ENCODE data around the gene CIZ1.
A peak's percentile ranks its signal among the peaks of the same experiment; 100 is the strongest.

Gene CIZ1

GRCh38 chr9:128193469-128194096 is 2.2 kb upstream of the CIZ1 start:
- peaks cover 22% of the 10 kb centered on the region for H3K4me1 ChIP-seq (ENCODE audit: insufficient read depth, low read length, poor library complexity, severe bottlenecking)
- H4K20me1 ChIP-seq (ENCODE audit: insufficient read depth, low read length, poor library complexity, severe bottlenecking) = no peaks in the 10 kb centered on the region
- no peaks in the 10 kb centered on the region for H3F3A ChIP-seq (ENCODE audit: low read depth)
- no peaks in the 10 kb centered on the region for H3K9me2 ChIP-seq (replicated peaks; ENCODE audit: low read depth, low read length)
- no peak overlapping the region for H3K9ac ChIP-seq (ENCODE audit: low read depth, low read length, poor library complexity, severe bottlenecking)
- no peak overlapping the region for H2AFZ ChIP-seq (ENCODE audit: low read length)
- H3K4me3 ChIP-seq (ENCODE audit: low read length, poor library complexity, severe bottlenecking) = no peak overlapping the region
- no peaks in the 10 kb centered on the region for H3K27me3 ChIP-seq (ENCODE audit: insufficient read depth, low read length, poor library complexity, severe bottlenecking)
- H3K36me3 ChIP-seq (ENCODE audit: insufficient read depth, low read length) = no peaks in the 10 kb centered on the region
- TF ChIP-seq EZH2phosphoT487 (IDR thresholded peaks at IDR 0.05; ENCODE audit: borderline replicate concordance) = no peak
- TF ChIP-seq, protein P1, sequence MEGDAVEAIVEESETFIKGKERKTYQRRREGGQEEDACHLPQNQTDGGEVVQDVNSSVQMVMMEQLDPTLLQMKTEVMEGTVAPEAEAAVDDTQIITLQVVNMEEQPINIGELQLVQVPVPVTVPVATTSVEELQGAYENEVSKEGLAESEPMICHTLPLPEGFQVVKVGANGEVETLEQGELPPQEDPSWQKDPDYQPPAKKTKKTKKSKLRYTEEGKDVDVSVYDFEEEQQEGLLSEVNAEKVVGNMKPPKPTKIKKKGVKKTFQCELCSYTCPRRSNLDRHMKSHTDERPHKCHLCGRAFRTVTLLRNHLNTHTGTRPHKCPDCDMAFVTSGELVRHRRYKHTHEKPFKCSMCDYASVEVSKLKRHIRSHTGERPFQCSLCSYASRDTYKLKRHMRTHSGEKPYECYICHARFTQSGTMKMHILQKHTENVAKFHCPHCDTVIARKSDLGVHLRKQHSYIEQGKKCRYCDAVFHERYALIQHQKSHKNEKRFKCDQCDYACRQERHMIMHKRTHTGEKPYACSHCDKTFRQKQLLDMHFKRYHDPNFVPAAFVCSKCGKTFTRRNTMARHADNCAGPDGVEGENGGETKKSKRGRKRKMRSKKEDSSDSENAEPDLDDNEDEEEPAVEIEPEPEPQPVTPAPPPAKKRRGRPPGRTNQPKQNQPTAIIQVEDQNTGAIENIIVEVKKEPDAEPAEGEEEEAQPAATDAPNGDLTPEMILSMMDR (conservative IDR thresholded peaks at IDR 0.05; ENCODE audit: low read length) = no peak
- peaks cover 25% of the 10 kb centered on the region for H3K79me2 ChIP-seq (ENCODE audit: insufficient read depth, low read length)
- H3K4me2 ChIP-seq (ENCODE audit: low read depth, low read length, poor library complexity, severe bottlenecking) = no peak overlapping the region
- no peaks in the 10 kb centered on the region for H3K9me3 ChIP-seq (ENCODE audit: insufficient read depth, low read depth, low read length)

- Histone ChIP-seq H4K20me1 (ENCODE audit: insufficient read depth, low read length, poor library complexity, severe bottlenecking) (no peaks in the 10 kb centered on the region), H3K9me3 (ENCODE audit: insufficient read depth, low read depth, low read length) (no peaks in the 10 kb centered on the region), H3K79me2 (ENCODE audit: insufficient read depth, low read length) (peaks cover 25% of the 10 kb centered on the region), H3K27me3 (ENCODE audit: insufficient read depth, low read length, poor library complexity, severe bottlenecking) (no peaks in the 10 kb centered on the region), H3K36me3 (ENCODE audit: insufficient read depth, low read length) (no peaks in the 10 kb centered on the region), H2AFZ (ENCODE audit: low read length) (no peak overlapping the region), H3K4me3 (ENCODE audit: low read length, poor library complexity, severe bottlenecking) (no peak overlapping the region), H3K9ac (ENCODE audit: low read depth, low read length, poor library complexity, severe bottlenecking) (no peak overlapping the region), H3K9me2 (replicated peaks; ENCODE audit: low read depth, low read length) (no peaks in the 10 kb centered on the region), H3F3A (ENCODE audit: low read depth) (no peaks in the 10 kb centered on the region), H3K4me2 (ENCODE audit: low read depth, low read length, poor library complexity, severe bottlenecking) (no peak overlapping the region), H3K4me1 (ENCODE audit: insufficient read depth, low read length, poor library complexity, severe bottlenecking) (peaks cover 27% of the 10 kb centered on the region)
- TF ChIP-seq, protein P1 (conservative IDR thresholded peaks at IDR 0.05; ENCODE audit: low read length) = no peak
- TF ChIP-seq EZH2phosphoT487 (IDR thresholded peaks at IDR 0.05; ENCODE audit: borderline replicate concordance) = no peak
These were observed 1.4 kb upstream of the CIZ1 start for GRCh38 chr9:128192601-128193371.

DNA sequence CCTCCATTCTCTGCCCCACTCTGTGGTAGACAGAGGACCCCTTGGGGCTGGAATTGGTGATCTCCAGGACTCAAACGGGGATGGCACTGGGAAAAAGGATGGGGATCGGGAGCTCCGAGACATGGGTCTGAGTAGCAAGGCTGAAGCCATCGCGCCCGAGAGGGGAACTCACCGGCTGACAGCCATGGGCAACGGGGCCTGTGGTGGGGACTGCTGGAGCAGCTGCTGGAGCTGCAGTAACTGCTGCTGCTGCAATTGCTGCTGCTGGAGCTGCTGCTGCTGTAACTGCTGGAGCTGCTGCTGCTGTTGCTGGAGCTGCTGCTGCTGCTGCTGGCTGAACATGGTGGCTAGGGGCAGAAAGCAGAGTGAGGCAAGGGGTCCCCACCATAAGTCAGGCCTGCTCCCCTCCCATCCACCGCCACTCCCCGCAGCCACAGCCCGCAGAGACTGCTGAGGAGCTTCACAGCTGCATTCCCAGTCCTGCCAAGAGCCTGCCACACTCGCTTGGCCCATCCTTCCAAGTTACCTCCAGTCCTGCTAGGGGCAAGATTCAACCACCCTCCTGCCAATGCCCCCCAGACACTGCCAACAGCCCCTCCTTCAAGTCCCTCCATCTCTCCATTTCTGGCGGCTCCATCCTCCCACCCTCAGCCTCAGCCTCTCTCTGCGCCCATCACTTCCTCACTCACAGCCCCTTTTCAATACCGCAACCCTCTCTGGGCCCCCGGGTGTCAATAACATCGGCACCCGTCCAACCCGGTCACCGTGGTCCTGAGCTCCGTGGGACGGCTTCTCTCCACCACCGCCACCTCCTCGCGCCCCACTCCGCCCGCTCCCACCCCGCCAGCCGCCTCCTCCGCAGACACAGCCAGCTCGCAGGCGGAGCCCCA is 611 bp downstream of the CIZ1 start:
- Histone ChIP-seq H3K9ac (ENCODE audit: low read depth, low read length, poor library complexity, severe bottlenecking) (peak overlapping the region; percentile 91), H3K27me3 (ENCODE audit: insufficient read depth, low read length, poor library complexity, severe bottlenecking) (no peaks in the 10 kb centered on the region), H3F3A (ENCODE audit: low read depth) (no peaks in the 10 kb centered on the region), H3K79me2 (ENCODE audit: insufficient read depth, low read length) (peaks cover 25% of the 10 kb centered on the region), H3K36me3 (ENCODE audit: insufficient read depth, low read length) (no peaks in the 10 kb centered on the region), H4K20me1 (ENCODE audit: insufficient read depth, low read length, poor library complexity, severe bottlenecking) (no peaks in the 10 kb centered on the region), H3K4me2 (ENCODE audit: low read depth, low read length, poor library complexity, severe bottlenecking) (peak overlapping the region; percentile 99), H3K4me3 (ENCODE audit: low read length, poor library complexity, severe bottlenecking) (peak overlapping the region; percentile 99), H3K9me2 (replicated peaks; ENCODE audit: low read depth, low read length) (no peaks in the 10 kb centered on the region), H3K9me3 (ENCODE audit: insufficient read depth, low read depth, low read length) (no peaks in the 10 kb centered on the region), H2AFZ (ENCODE audit: low read length) (peak overlapping the region; percentile 99), H3K4me1 (ENCODE audit: insufficient read depth, low read length, poor library complexity, severe bottlenecking) (peaks cover 27% of the 10 kb centered on the region)
- no peak for TF ChIP-seq EZH2phosphoT487 (IDR thresholded peaks at IDR 0.05; ENCODE audit: borderline replicate concordance)
- TF ChIP-seq, protein P1 (conservative IDR thresholded peaks at IDR 0.05; ENCODE audit: low read length) = no peak
